ENCODE results near the gene ITGA7. TPM values are rescaled to one million over a fixed set of nuclear protein-coding genes. Genes with fewer than 3 reads are reported as not detected.

ITGA7 gene
- total RNA-seq, 2 donors from 2014 or later: 11.4 to 52.1 TPM

DNA sequence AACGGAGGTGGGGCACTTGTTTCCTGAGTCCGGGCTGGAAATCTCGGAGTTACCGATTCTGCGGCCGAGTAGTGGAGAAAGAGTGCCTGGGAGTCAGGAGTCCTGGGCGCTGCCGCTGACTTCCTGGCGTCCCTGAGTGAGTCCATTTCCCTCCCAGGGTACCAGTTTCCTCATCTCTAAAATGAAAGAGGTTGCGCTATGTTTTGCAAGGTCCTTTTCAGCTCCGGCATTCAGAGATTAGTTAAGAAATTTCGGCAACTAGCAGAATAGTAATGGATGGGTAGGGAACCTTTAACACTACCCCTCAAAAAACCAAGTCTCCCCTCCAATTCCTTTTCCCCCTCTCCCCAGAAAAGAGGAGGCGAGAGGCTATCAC, 8.9 kb upstream of the ITGA7 start:
- Histone ChIP-seq H3K27ac (peak overlapping the region; percentile 77 to 94 (median 85)), H3K27me3 (no peaks in the 10 kb centered on the region), H3K4me1 (peaks cover 60% of the 10 kb centered on the region), H3K4me3 (peak overlapping the region; percentile 46), H3K9me3 (no peaks in the 10 kb centered on the region), H3K36me3 (replicated peaks in 1 of 2; ENCODE audit: insufficient read depth in 1 of 2, low read depth in 2 of 2) (no peaks in the 10 kb centered on the region)
- ATAC-seq (no peak), DNase-seq (no peak)
- 1 to 2% methylated on average over 11 to 13 of the region's 13 CpGs for WGBS, 2 donors
- intact Hi-C loops (cut with DNase I): no loop called here
- no peak for TF ChIP-seq POLR2A (IDR thresholded peaks at IDR 0.05)
- TF ChIP-seq, protein P1, sequence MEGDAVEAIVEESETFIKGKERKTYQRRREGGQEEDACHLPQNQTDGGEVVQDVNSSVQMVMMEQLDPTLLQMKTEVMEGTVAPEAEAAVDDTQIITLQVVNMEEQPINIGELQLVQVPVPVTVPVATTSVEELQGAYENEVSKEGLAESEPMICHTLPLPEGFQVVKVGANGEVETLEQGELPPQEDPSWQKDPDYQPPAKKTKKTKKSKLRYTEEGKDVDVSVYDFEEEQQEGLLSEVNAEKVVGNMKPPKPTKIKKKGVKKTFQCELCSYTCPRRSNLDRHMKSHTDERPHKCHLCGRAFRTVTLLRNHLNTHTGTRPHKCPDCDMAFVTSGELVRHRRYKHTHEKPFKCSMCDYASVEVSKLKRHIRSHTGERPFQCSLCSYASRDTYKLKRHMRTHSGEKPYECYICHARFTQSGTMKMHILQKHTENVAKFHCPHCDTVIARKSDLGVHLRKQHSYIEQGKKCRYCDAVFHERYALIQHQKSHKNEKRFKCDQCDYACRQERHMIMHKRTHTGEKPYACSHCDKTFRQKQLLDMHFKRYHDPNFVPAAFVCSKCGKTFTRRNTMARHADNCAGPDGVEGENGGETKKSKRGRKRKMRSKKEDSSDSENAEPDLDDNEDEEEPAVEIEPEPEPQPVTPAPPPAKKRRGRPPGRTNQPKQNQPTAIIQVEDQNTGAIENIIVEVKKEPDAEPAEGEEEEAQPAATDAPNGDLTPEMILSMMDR (IDR thresholded peaks at IDR 0.05): no peak

DNA sequence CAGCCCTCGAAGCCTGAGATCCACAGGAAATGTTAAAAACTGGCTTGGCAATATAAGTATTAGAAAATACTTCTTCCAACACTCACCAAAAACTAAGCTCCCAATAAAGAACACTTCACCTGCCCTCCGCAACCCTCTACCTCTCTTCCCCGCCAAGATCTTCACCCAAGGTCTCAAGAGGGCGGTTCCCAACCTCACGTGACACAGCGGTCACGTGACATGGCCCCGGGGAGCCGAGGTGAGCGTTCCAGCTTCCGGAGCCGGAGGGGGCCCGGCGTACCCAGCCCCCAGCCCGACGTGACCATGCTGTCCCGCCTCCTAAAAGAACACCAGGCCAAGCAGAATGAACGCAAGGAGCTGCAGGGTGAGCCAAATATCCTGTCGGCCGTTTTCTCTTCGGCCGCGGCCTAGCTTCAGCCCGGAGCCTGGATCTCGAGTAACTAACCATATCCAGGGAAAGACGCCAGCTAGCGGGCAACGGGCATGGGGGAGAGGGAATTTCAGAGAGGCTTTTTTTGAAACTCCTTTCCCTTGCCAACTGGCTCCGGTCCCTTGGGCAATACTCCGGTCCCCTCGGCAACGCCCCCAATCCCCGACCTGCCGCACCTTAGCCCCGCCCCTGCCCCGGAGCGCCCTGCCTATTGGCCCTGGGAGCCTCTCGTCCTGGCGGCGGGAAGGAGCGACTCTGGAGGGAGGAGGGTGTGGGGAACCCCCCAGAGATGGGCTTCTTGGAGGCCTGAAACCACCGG, 8.3 kb upstream of the ITGA7 start, which contains the start of gene BLOC1S1:
Gene BLOC1S1 (plus strand): TSS at position 214 of the 749 bp plus-strand sequence. CDS start 6 bp downstream, at position 220.
- intact Hi-C loops (cut with DNase I): no loop called here
- H3K36me3 ChIP-seq (replicated peaks in 1 of 2; ENCODE audit: insufficient read depth in 1 of 2, low read depth in 2 of 2): no peaks in the 10 kb centered on the region
- DNase-seq (peak; percentile 95 to 96 (median 96)), ATAC-seq (peak; percentile 79)
- H3K27ac ChIP-seq: peak within 1 kb of the TSS; percentile 77 to 94 (median 85)
- H3K9me3 ChIP-seq: no peaks in the 10 kb centered on the region
- no peaks in the 10 kb centered on the region for H3K27me3 ChIP-seq
- peak within 1 kb of the TSS; percentile 46 for H3K4me3 ChIP-seq
- peaks cover 55% of the 10 kb centered on the region for H3K4me1 ChIP-seq
- WGBS, 2 donors: 0 to 1% methylated on average over 24 to 42 of the region's 42 CpGs
- TF ChIP-seq POLR2A (IDR thresholded peaks at IDR 0.05): peak; percentile 21 to 70 (median 66)
- TF ChIP-seq, protein P1 (IDR thresholded peaks at IDR 0.05): peak in 3 of 7 experiments; percentile 13 to 28 (median 23)

DNA sequence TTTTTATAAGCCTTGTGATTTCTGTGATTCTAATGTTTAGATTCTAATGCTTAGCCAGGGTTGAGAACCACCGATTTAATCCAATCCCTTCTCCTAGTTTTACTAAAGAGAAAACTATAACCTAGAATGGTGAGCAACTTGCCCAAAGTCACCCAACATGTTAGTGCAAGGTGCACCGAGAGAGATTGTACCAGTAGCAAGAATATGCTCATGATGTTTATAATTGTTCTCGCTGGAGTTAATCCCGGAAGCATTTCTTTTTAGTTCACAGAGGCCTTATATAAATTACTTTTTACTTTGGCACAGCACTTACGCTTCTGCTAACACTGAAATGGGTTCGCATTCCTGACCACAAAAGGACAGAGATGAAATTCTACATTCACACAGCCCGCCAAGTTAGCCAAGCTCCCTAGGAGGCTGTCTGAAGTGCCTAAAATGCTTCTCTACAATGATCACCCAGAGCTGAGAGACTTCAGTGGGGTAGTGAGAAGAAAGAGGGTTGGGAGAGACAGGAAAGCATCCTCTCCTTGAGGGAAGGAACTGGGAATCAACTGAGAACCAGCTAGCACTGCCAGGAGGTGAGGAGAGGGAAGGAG, 7.6 kb upstream of the ITGA7 start:
- intact Hi-C loops (cut with DNase I): no loop called here
- H3K4me1 ChIP-seq: peaks cover 47% of the 10 kb centered on the region

DNA sequence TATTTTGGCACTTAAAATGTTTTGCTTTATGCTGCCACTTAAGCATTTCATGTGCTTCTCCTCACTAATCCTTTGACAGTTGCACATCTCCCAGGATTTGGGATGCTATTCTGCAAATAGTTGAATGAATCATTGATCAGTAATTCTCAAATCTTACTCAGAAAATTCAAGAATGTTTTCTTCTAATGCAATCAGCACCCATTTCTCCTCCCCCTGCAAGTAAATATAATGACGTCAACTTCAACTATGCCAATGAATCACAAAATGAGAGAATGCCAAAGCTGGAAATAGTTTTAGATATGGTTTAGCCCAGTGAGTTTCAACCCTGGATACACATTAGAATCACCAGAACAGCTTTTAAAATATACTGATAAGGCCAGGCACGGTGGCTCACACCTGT, 6.0 kb upstream of the ITGA7 start:
- Histone ChIP-seq H3K27ac (no peak overlapping the region), H3K36me3 (replicated peaks in 1 of 2; ENCODE audit: insufficient read depth in 1 of 2, low read depth in 2 of 2) (no peaks in the 10 kb centered on the region), H3K27me3 (no peaks in the 10 kb centered on the region), H3K9me3 (no peaks in the 10 kb centered on the region), H3K4me1 (peaks cover 32% of the 10 kb centered on the region), H3K4me3 (no peak overlapping the region)
- TF ChIP-seq, protein P1 (IDR thresholded peaks at IDR 0.05): no peak
- TF ChIP-seq POLR2A (IDR thresholded peaks at IDR 0.05): no peak
- intact Hi-C loops (cut with DNase I): no loop called here
- DNase-seq: no peak
- no peak for ATAC-seq
- WGBS, 2 donors: 28 to 38% methylated on average over 2 of the region's 2 CpGs

More for the DNA sequence above, 7.6 kb upstream of the ITGA7 start:
- no peak for DNase-seq
- no peak for ATAC-seq
- Histone ChIP-seq H3K9me3 (no peaks in the 10 kb centered on the region), H3K27ac (peak overlapping the region; percentile 77 to 94 (median 85)), H3K36me3 (replicated peaks in 1 of 2; ENCODE audit: insufficient read depth in 1 of 2, low read depth in 2 of 2) (no peaks in the 10 kb centered on the region), H3K27me3 (no peaks in the 10 kb centered on the region), H3K4me3 (peak overlapping the region in 1 of 2 donors; percentile 46)
- whole genome bisulfite sequencing, 2 donors: 55 to 58% methylated on average over 7 of the region's 7 CpGs
- TF ChIP-seq, protein P1 (IDR thresholded peaks at IDR 0.05): no peak
